A549 (cell line): Measurements from ENCODE around the gene TMC7. TPM values are rescaled to one million over a fixed set of nuclear protein-coding genes. Genes with fewer than 3 reads are reported as not detected.
A peak's percentile ranks its signal among the peaks of the same experiment; 100 is the strongest.

Experiments
- ATAC-seq, 2 experiments: fragments of 200-7000 bp in 1 of 2; fragments of >200 bp in 1 of 2; cut with Nextera tagmentation in 1 of 2; cut with Tn5 transposase in 1 of 2; 3 replicates each; pipeline versions ENCODE4 v1.8.0 to v1.9.1; 2018 to 2020; ENCODE audit warnings: mild to moderate bottlenecking in 1 of 2, moderate library complexity in 1 of 2
- CTCF ChIA-PET: fragments of 300-600 bp; sonication (Branson Sonifier 250); formaldehyde crosslinking; extraction: SDS; loops from one replicate; lab custom pipeline; 2021; ENCODE audit warnings: antibody characterized with exemption, inconsistent platforms; lab: Yijun Ruan, JAX
- POLR2A ChIA-PET: fragments of 350-600 bp; formaldehyde crosslinking; extraction: SDS; loops from one replicate; lab custom pipeline; 2021; ENCODE audit warnings: antibody characterized with exemption, inconsistent platforms; lab: Yijun Ruan, JAX
- DNase-seq, 2 experiments: peaks; one replicate each; pipeline versions ENCODE4 v3.0.0 to v3.0.0-alpha.2; 2011 to 2016; ENCODE audit warnings: low read depth in 1 of 2, low spot score in 1 of 2
- FAIRE-seq: peaks from 2 replicates; lab custom pipeline; 2011; peaks lifted over from hg19 to GRCh38; lab: Jason Lieb, UNC
- H3K27ac ChIP-seq, 2 experiments: fragments of >200 bp; sonication (Bioruptor Twin); formaldehyde crosslinking; 3 replicates each; pipeline ENCODE4 v1.5.1; 2016 to 2017
- H3K4me1 ChIP-seq: fragments of >200 bp; sonication (Bioruptor Twin); formaldehyde crosslinking; 3 replicates; pipeline ENCODE4 v1.6.1; 2016
- H3K4me2 ChIP-seq: fragments of >200 bp; sonication (Bioruptor Twin); formaldehyde crosslinking; 3 replicates; pipeline ENCODE4 v1.6.1; 2016
- H3K4me3 ChIP-seq: fragments of >200 bp; sonication (Bioruptor Twin); formaldehyde crosslinking; 3 replicates; pipeline ENCODE4 v1.5.1; 2016
- H3K9me3 ChIP-seq: fragments of >200 bp; sonication (Bioruptor Twin); formaldehyde crosslinking; 3 replicates; pipeline ENCODE4 v1.6.1; 2016
- CTCF ChIP-seq: fragments of >200 bp; sonication (Bioruptor Twin); formaldehyde crosslinking; IDR thresholded peaks from 3 replicates; pipeline ENCODE4 v1.5.1; 2016
- HDAC2 ChIP-seq: fragments of 200-600 bp; sonication (generic); IDR thresholded peaks from 2 replicates; pipeline ENCODE4 v1.6.1; 2016
- HMGXB4 ChIP-seq: fragments of 250-450 bp; sonication (Bioruptor Pico); IDR thresholded peaks from 2 replicates; pipeline ENCODE4 v1.5.0; 2021; ENCODE audit warnings: mild to moderate bottlenecking, moderate library complexity, borderline replicate concordance
- HOXB5 ChIP-seq: fragments of 250-450 bp; sonication (Bioruptor Pico); IDR thresholded peaks from 2 replicates; pipeline ENCODE4 v1.5.0; 2020; ENCODE audit warnings: mild to moderate bottlenecking, moderate library complexity
- KDM1A ChIP-seq: fragments of 200-600 bp; sonication (generic); IDR thresholded peaks from 2 replicates; pipeline ENCODE4 v1.6.1; 2016; ENCODE audit warnings: low read depth, mild to moderate bottlenecking
- KDM5A ChIP-seq: fragments of 200-600 bp; sonication (generic); IDR thresholded peaks from 2 replicates; pipeline ENCODE4 v1.6.1; 2016; ENCODE audit warnings: antibody characterized with exemption, mild to moderate bottlenecking
- MAX ChIP-seq: IDR thresholded peaks from 2 replicates; pipeline ENCODE4 v1.6.1; 2012
- MYC ChIP-seq: IDR thresholded peaks from 2 replicates; pipeline ENCODE4 v1.6.1; 2012; ENCODE audit warnings: mild to moderate bottlenecking, inconsistent platforms, low read length, improper control_type of control experiment, borderline replicate concordance
- NFE2L2 ChIP-seq: fragments of 150-350 bp; conservative IDR thresholded peaks from 2 replicates; pipeline ENCODE4 v1.6.1; 2014; ENCODE audit warnings: low read length
- NR3C1 ChIP-seq: fragments of >200 bp; sonication (Bioruptor Twin); formaldehyde crosslinking; IDR thresholded peaks from 3 replicates; pipeline ENCODE4 v1.6.1; 2017
- PBX3 ChIP-seq: IDR thresholded peaks from 2 replicates; pipeline ENCODE4 v1.6.1; 2012
- PHF8 ChIP-seq: fragments of 200-600 bp; sonication (generic); IDR thresholded peaks from 2 replicates; pipeline ENCODE4 v1.6.1; 2016; ENCODE audit warnings: low read depth, mild to moderate bottlenecking, antibody characterized with exemption, moderate library complexity, borderline replicate concordance
- POLR2A ChIP-seq: IDR thresholded peaks from 2 replicates; pipeline ENCODE4 v1.6.1; 2012; ENCODE audit warnings: mild to moderate bottlenecking, low read length
- RAD21 ChIP-seq, 2 experiments: fragments of >200 bp in 1 of 2; sonication (Bioruptor Twin) in 1 of 2; formaldehyde crosslinking in 1 of 2; IDR thresholded peaks in 1 of 2; conservative IDR thresholded peaks in 1 of 2; 2 replicates in 1 of 2; 3 replicates in 1 of 2; pipeline ENCODE4 v1.6.1; 2012 to 2018; ENCODE audit warnings: inconsistent platforms in 1 of 2
- RARB ChIP-seq: fragments of 250-450 bp; sonication (Bioruptor Pico); IDR thresholded peaks from 2 replicates; pipeline ENCODE4 v1.8.0; 2021; ENCODE audit warnings: mild to moderate bottlenecking, moderate library complexity
- REST ChIP-seq: fragments of 200-600 bp; sonication (generic); IDR thresholded peaks from 2 replicates; pipeline ENCODE4 v1.6.1; 2016; ENCODE audit warnings: antibody characterized with exemption, mild to moderate bottlenecking, moderate library complexity
- RFX5 ChIP-seq: fragments of 450-650 bp; IDR thresholded peaks from 2 replicates; pipeline ENCODE4 v1.7.1; 2014; ENCODE audit warnings: antibody characterized with exemption, mild to moderate bottlenecking, moderate library complexity
- RNF2 ChIP-seq: fragments of 200-600 bp; sonication (generic); IDR thresholded peaks from 2 replicates; pipeline ENCODE4 v1.6.1; 2016; ENCODE audit warnings: low read depth, mild to moderate bottlenecking, antibody characterized with exemption, moderate library complexity, borderline replicate concordance
- SMC3 ChIP-seq: fragments of >200 bp; sonication (Bioruptor Twin); formaldehyde crosslinking; IDR thresholded peaks from 3 replicates; pipeline ENCODE4 v1.6.1; 2018; ENCODE audit warnings: inconsistent platforms
- TP53 ChIP-seq: fragments of 250-450 bp; sonication (Bioruptor Pico); IDR thresholded peaks from 2 replicates; pipeline ENCODE4 v1.5.0; 2021; ENCODE audit warnings: mild to moderate bottlenecking, moderate library complexity
- USF2 ChIP-seq: fragments of 450-650 bp; IDR thresholded peaks from 2 replicates; pipeline ENCODE4 v1.6.1; 2014; ENCODE audit warnings: antibody characterized with exemption
- ZC3H11A ChIP-seq: fragments of 450-650 bp; IDR thresholded peaks from 2 replicates; pipeline ENCODE4 v1.6.1; 2014; ENCODE audit warnings: antibody characterized with exemption, mild to moderate bottlenecking
- ZNF302 ChIP-seq: fragments of 250-450 bp; sonication (Bioruptor Pico); IDR thresholded peaks from 2 replicates; pipeline ENCODE4 v1.9.0; 2021; ENCODE audit warnings: inconsistent platforms, mild to moderate bottlenecking, moderate library complexity
- WGBS: methylation state at CpG from one replicate; pipeline ENCODE4 v1.1.6; 2017; ENCODE audit errors: missing lambda C conversion rate; 5-methylcytosine and 5-hydroxymethylcytosine counted together
- polyA minus RNA-seq: library from RNA; depleted of rRNA, polyadenylated mRNA; stranded (reverse); fragments of >200 nt; gene quantifications from 2 replicates; pipeline ENCODE4 v1.2.3, GENCODE V29; 2011; rRNA and poly(A)+ RNA removed
- polyA plus RNA-seq, 4 experiments: library from polyadenylated mRNA; depleted of rRNA in 3 of 4; stranded (reverse); fragments of >200 nt; fragmentation: RNase III in 1 of 4; extraction: RNeasy Plus Mini Kit Qiagen cat#74134 plus additional on column Dnase treatment in 1 of 4; gene quantifications; 2 replicates in 3 of 4; 3 replicates in 1 of 4; pipeline ENCODE4 v1.2.3, GENCODE V29; 2011 to 2017

TMC7 gene
- polyA plus RNA-seq (2011; rRNA removed) (9.4 and 15.0 TPM in 2 replicates), polyA plus RNA-seq (2017; fragmentation: RNase III; extraction: RNeasy Plus Mini Kit Qiagen cat#74134 plus additional on column Dnase treatment) (5.4 to 7.5 TPM (median 7.0 TPM) in 3 replicates), polyA minus RNA-seq (12.5 and 14.3 TPM in 2 replicates)
- polyA plus RNA-seq (2012; cell fraction: cytosol; rRNA removed), result 2.9 and 4.3 TPM in 2 replicates
- 3.4 and 6.4 TPM in 2 replicates for polyA plus RNA-seq (2012; cell fraction: nucleus; rRNA removed)

- ATAC-seq (peak; percentile 99), DNase-seq (peak; percentile 86 to 92), FAIRE-seq (no peak)
- H3K9me3 ChIP-seq, result no peaks in the 10 kb centered on the region
- H3K27ac ChIP-seq, result peak within 1 kb of the TSS; percentile 87 to 96
- ChIA-PET POLR2A (interaction anchor here (0.6 to 1.8 kb wide), 8 partner anchors 12 to 182 kb away, joined by 4 to 15 read pairs (median 6); partner anchors contain the start of genes ARL6IP1 and COQ7), CTCF (interaction anchor here (0.6 to 8.2 kb wide), 45 partner anchors 10 to 555 kb away, joined by 3 to 130 read pairs (median 7); partner anchors contain the start of gene COQ7)
- no peak for TF ChIP-seq KDM1A
- no peak for TF ChIP-seq RNF2
- TF ChIP-seq ZNF302, result no peak
- 0 out of 2 replicates have a peak, but pooled peaks have one; percentile 54 for TF ChIP-seq HOXB5 (CRISPR knock-in tag)
- TF ChIP-seq PHF8, result peak; percentile 82; the same call in 1 of the 2 replicates
- TF ChIP-seq SMC3, result peak; percentile 100
- peak; percentile 55 for TF ChIP-seq MAX
- no peak for TF ChIP-seq RARB (CRISPR knock-in tag)
- TF ChIP-seq USF2, result no peak
- TF ChIP-seq PBX3, result no peak
- TF ChIP-seq CTCF, result peak; percentile 98
- no peak for TF ChIP-seq HDAC2
- no peak for TF ChIP-seq TP53 (CRISPR knock-in tag)
- peak; percentile 89 to 99 for TF ChIP-seq RAD21 (conservative IDR thresholded peaks at IDR 0.05 in 1 of 2, IDR thresholded peaks at IDR 0.05 in 1 of 2)
- TF ChIP-seq REST, result no peak
- TF ChIP-seq MYC, result no peak; the same call in 1 of the 2 replicates
- no peak for TF ChIP-seq NR3C1
- no peak for TF ChIP-seq ZC3H11A
- TF ChIP-seq POLR2A, result peak; percentile 27; the same call in 1 of the 2 replicates
- no peak for TF ChIP-seq RFX5
- TF ChIP-seq HMGXB4 (CRISPR knock-in tag), result peak; percentile 79; the same call in 1 of the 2 replicates
- no peak for TF ChIP-seq KDM5A
- TF ChIP-seq NFE2L2, result no peak
- H3K4me2 ChIP-seq, result peak within 1 kb of the TSS; percentile 81
- WGBS, result 23% methylated on average over 14 of the region's 64 CpGs
- peak within 1 kb of the TSS; percentile 63 for H3K4me3 ChIP-seq
- H3K4me1 ChIP-seq, result peaks cover 34% of the 10 kb centered on the region
Observed at GRCh38 chr16:18983565-18984434, at the start of gene TMC7. Gene TMC7 (plus strand): TSS chr16:18983934. CDS start chr16:18984064, 130 bp downstream.
